NCI-H1092 treated with DMSO at 0.1 percent for 48 hours (cell line): Measurements from ENCODE around the gene BARHL2.
A peak's percentile ranks its signal among the peaks of the same experiment; 100 is the strongest.

Experiments used
- DNase-seq: peaks from one replicate; lab custom pipeline; 2025; lab: John Stamatoyannopoulos, UW

Gene BARHL2

DNA sequence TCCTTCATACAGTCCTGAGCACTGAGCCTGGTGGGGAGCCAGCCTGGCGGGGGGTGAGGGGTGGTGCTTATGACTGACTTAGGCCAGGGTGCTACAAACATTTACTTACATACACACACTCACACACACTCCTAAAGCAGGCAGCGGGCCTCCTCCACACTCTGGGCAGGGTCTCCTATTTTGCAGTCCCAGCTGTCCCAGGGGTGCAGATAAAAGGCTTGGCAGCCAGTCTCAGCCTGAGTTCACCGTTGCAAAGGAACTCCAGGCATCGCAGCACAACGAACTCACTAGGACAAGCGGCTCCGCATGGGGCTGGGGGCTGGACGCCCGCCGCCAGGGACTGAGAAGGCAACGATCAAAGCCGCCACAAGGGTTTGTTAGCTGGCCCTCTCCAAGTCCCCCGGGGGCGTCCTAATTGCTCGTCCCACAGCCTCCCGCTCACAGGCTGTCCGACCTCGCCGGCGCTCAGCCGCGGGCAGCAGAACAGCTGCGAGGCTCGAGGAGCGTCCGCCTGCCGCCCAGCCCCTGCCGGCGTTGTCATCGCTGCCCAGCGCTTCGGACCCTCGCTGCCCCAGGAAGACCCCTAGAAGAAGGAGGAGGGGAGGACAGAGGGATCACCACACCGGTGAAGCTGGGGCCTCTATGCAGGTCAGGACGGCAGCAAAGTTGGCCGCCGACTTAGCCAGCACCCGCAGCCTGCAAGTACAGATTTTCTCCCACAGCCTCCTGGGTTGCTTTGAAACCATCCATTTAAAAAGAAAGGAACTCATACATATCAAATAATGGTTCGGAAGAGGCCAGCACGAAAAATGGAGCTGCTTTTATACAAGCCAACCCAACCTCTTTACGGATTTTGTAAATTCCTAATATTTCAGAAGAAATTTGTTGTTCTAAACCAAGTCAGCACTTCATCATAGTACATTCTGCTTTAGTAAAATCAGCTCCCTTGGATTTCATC lies 6.2 kb downstream of the BARHL2 start:
- DNase-seq, result peak; percentile 14

DNA sequence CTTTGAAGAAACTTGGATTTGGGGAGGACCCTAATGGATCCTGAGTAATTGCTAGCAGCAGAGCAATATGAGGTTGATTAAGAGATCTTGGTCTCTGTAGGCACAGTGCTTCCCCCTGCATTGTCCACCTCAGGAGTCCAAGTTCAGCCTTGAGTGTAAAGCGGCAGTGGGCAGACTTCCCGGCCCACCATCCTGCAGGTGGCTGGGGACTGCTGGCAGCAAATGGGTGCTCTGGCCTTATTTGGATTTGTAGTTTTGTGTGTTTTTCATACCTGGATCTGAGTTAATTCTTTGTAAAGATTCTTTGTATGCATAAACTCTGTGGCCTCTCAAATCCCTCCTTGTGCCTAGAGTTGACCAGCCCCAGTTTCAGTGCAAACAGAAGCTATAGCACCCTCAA lies 7.6 kb downstream of the BARHL2 start:
- DNase-seq, result no peak

DNA sequence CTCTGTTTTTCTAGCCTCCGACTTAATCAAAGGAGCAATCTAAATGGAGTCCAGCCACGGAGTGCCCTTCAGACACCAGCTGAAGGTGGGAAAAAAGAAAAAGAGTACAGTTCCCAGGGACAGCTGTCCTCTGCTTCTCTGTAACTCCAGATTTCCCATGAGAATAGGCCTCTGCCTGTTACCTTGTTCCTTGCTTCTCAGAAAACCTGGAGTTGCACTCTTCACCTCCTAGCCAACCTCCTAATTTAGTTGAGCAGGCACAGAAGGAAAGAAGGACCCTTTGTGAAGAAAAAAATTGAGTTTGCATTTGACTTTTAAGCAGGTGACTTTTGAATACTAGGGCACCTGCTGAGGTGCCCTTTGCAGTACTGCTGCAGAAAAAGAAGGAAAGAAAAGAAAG lies 8.3 kb downstream of the BARHL2 start:
- no peak for DNase-seq

DNA sequence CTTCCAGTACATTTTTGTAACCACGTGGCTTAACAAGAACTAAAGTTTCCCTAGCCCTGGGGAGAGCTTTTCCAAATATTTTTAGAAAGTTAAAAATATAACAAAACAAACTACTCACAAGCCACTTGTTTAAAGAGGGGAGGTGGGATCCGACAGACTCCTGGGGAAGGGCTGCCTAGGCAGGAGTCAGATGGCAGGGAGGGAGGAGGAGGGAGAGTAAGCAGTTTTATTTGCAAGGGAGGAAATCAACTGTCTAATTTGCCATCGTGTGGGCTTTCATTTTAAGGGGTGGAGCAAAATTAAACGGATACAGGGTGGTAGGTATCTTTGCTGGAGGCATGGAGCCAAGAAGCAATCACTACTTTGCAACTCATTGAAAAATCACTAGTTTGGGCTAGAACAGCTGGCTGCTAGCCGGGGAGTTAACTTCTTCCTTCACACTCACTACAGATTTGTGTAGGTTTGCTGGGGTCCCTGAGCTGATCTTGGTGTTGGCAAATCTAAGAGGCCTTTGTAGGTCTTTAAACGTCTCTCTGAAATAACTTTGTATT lies 8.8 kb downstream of the BARHL2 start:
- no peak for DNase-seq

GRCh38 chr1:90707363-90707710 lies 9.8 kb downstream of the BARHL2 start:
- DNase-seq, result no peak

- DNase-seq, result peak; percentile 54
Measured at GRCh38 chr1:90706437-90707362, 10.4 kb downstream of the BARHL2 start.

DNA sequence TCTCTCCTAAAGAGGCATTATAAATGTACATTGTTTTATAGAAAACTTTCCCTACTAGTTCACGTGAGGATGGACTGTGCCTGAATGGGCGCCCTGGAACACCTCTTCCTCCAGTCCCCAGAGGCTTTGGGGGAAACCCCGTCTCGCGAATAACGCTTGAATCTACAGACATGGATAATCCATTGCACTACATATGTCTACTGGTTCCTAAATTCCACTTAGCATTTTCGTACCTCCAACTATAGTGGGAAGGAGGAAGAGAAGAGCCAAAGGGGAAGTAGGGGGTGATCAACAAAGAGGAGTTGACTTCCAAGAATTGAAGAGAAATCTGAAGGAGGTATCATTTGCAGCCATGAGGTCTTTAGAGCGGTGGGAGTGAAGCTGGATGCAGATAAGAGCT lies 11.1 kb downstream of the BARHL2 start:
- no peak for DNase-seq

- no peak for DNase-seq
Measured at GRCh38 chr1:90704817-90705216, 12.3 kb downstream of the BARHL2 start.

- no peak for DNase-seq
Measured at GRCh38 chr1:90694846-90695245, 22.3 kb downstream of the BARHL2 start.

DNA sequence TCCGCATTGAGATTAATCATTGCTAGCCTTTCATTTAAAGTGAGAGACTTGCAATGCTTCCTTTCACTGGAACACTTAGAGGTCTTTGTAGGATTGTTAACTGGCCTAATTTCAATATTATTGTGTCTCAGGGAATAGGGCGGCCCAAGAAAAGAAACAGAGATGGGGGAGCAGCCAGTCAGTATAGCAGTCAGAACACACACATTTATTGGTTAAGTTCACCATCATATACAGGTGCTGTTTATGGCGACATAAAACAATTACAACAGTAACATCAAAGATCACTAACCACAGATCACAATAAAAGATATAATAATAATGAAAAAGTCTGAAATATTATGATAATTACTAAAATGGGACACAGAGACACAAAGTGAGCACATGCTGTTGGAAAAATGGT lies 29.4 kb downstream of the BARHL2 start:
- no peak for DNase-seq

- no peak for DNase-seq
Measured at GRCh38 chr1:90675161-90675847, 41.8 kb downstream of the BARHL2 start.

GRCh38 chr1:90671741-90672140 lies 45.4 kb downstream of the BARHL2 start:
- no peak for DNase-seq

DNA sequence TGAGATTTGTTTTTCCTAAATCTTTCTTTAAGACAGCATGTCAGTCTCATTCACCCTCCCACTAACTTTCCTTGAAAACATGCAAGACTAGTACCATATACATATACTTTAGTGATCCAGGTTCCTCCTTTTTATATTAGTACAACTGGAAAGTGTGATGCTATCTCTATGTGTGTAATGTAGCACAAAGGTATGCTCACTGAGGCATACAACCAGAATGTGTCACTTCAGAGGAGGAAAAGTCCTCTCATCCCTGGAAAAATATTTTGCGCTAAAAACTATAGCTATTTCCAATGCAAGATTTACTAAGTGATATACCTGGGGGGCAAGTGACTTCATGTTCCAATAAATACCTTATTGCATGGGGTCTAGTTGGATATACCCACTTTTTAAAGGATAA lies 45.9 kb downstream of the BARHL2 start:
- no peak for DNase-seq
